ENCODE results near the gene ST8SIA4.

ST8SIA4 gene

DNA sequence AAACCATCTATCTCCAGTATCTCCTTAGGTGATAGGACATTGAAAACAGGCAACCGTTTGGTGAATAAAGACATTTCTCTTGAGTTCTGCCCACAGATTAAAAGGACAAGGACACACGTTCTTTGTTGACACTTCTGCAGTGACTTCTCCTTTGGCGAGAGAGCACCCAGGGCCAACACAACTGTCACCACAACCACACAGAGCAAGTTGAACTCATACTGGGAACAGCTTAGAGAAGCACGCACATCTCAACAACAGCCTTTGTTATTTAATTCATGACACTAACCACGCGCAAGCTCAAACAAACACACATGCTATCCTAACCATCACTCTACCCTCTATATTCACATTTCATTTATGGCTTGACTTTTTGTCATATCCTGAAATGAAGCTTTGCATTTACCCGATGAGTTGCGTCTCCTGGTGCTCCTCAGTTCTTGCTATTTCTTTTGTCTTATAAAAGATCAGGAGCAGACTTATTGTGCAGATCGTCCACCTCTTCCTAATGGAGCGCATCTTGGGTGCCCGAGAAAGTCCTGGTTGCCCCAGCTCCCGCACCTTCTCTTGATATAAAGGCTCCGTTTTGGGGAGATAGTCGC is 543 bp downstream of the ST8SIA4 start:
- peak overlapping the region; percentile 77 for H3K4me2 ChIP-seq (ENCODE audit: low read length)
- H3K27ac ChIP-seq (ENCODE audit: low read depth, low read length): peak overlapping the region; percentile 82
- peaks cover 70% of the 10 kb centered on the region for H3K4me1 ChIP-seq (ENCODE audit: control insufficient read depth, low read length)
- no peaks in the 10 kb centered on the region for H3K9me3 ChIP-seq (ENCODE audit: control insufficient read depth, insufficient read depth, low read length)
- H3F3A ChIP-seq (ENCODE audit: control insufficient read depth, insufficient read depth): peaks cover 21% of the 10 kb centered on the region
- H3K4me3 ChIP-seq (ENCODE audit: low read length): peak overlapping the region; percentile 89
- H3K27me3 ChIP-seq (ENCODE audit: control insufficient read depth, low read length): peaks cover 4% of the 10 kb centered on the region; the same call in 1 of the 2 replicates
- no peaks in the 10 kb centered on the region for H3K9me2 ChIP-seq (replicated peaks; ENCODE audit: control insufficient read depth, low read length)
- H4K20me1 ChIP-seq (ENCODE audit: control insufficient read depth, insufficient read depth, low read depth, low read length): no peaks in the 10 kb centered on the region
- TF ChIP-seq, protein P1, sequence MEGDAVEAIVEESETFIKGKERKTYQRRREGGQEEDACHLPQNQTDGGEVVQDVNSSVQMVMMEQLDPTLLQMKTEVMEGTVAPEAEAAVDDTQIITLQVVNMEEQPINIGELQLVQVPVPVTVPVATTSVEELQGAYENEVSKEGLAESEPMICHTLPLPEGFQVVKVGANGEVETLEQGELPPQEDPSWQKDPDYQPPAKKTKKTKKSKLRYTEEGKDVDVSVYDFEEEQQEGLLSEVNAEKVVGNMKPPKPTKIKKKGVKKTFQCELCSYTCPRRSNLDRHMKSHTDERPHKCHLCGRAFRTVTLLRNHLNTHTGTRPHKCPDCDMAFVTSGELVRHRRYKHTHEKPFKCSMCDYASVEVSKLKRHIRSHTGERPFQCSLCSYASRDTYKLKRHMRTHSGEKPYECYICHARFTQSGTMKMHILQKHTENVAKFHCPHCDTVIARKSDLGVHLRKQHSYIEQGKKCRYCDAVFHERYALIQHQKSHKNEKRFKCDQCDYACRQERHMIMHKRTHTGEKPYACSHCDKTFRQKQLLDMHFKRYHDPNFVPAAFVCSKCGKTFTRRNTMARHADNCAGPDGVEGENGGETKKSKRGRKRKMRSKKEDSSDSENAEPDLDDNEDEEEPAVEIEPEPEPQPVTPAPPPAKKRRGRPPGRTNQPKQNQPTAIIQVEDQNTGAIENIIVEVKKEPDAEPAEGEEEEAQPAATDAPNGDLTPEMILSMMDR (IDR thresholded peaks at IDR 0.05; ENCODE audit: low read depth, low read length, poor library complexity, severe bottlenecking): peak; percentile 6
- TF ChIP-seq EZH2phosphoT487 (IDR thresholded peaks at IDR 0.05; ENCODE audit: borderline replicate concordance, low read length): no peak
- H3K79me2 ChIP-seq (ENCODE audit: control insufficient read depth, low read length): peaks cover 41% of the 10 kb centered on the region
- H3K36me3 ChIP-seq (ENCODE audit: control insufficient read depth, low read length): peaks cover 24% of the 10 kb centered on the region

DNA sequence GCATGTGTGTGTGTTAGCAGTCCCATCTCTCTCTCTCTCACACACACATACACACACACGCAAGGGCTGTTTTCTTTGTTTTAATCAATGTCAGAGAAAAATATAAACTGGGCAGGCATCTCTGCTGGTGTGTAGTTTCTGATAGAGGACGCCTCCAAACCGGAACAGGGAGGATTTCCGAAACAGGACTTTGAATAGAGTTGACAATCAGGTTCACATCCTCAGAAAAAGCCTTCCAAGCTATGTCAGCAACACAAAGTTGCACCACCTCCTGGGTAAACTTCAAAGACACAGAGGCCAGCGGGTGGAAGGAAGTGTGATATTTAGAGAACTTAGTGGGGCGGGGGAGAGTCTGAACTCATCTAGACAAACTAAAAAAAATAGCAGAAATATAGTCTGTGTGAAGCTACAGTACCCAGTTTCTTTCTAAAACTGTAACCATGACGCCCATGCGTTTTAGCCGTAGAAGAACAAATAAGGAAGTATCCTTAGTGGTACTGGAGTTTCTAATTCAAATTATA is 1.2 kb downstream of the ST8SIA4 start:
- TF ChIP-seq EZH2phosphoT487 (IDR thresholded peaks at IDR 0.05; ENCODE audit: borderline replicate concordance, low read length): no peak
- TF ChIP-seq, protein P1 (IDR thresholded peaks at IDR 0.05; ENCODE audit: low read depth, low read length, poor library complexity, severe bottlenecking): peak; percentile 33
- Histone ChIP-seq H3K4me3 (ENCODE audit: low read length) (peak overlapping the region; percentile 89), H4K20me1 (ENCODE audit: control insufficient read depth, insufficient read depth, low read depth, low read length) (no peaks in the 10 kb centered on the region), H3K27ac (ENCODE audit: low read depth, low read length) (peak overlapping the region; percentile 82), H3K9me2 (replicated peaks; ENCODE audit: control insufficient read depth, low read length) (no peaks in the 10 kb centered on the region), H3F3A (ENCODE audit: control insufficient read depth, insufficient read depth) (peaks cover 24% of the 10 kb centered on the region), H3K4me1 (ENCODE audit: control insufficient read depth, low read length) (peaks cover 72% of the 10 kb centered on the region), H3K4me2 (ENCODE audit: low read length) (peak overlapping the region; percentile 77), H3K27me3 (ENCODE audit: control insufficient read depth, low read length) (peaks cover 4% of the 10 kb centered on the region; the same call in 1 of the 2 replicates), H3K79me2 (ENCODE audit: control insufficient read depth, low read length) (peaks cover 48% of the 10 kb centered on the region), H3K9me3 (ENCODE audit: control insufficient read depth, insufficient read depth, low read length) (no peaks in the 10 kb centered on the region), H3K36me3 (ENCODE audit: control insufficient read depth, low read length) (peaks cover 26% of the 10 kb centered on the region)

DNA sequence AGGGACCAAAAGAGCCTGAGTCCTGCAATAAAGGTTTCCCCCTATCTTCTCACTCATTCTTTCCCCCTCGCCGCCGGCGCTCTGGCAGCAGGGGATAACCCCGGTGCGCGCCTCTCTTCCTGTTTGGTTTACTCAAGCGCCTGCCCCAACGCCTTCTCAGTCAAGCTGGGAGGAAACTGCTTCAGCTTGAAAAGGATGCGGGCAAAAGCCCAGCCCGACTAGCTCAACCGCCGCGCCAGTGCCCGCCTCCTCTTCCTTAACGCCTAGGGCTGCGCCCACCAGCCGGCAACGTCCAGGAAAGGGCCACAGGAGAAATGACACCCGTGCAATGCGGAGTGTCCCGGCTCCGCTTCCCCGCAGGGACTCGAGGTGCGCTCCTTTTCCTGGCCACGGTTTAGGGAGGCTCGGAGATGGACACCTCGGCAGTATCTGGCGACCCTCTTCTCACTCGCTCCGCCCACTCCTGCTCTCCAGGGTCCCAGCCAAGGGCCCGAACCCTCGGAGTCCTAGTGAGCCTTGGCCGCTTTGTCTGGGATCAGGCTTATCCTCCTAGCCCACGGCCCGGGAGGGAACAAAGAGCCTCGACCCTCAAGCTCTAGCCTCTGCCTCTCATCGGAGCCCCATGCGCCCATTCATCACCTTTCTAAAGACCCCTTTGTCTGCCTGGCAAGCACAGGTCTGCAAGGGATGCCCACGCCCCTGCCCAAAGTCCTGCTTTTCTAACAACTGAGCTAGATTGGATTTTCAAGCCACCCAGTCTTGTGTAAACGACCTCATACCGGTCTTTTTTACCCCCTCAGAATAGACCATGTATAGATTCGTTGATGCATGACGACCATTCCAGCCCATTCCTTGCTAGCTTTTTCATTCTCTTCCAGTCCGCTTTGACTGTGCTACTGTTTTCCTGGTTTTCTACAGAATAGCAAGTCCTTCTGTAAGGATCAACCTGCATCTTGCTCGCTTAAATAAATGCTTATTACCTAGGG is 2.0 kb downstream of the ST8SIA4 start:
- Histone ChIP-seq H3K4me3 (ENCODE audit: low read length) (peak overlapping the region; percentile 89), H3K4me1 (ENCODE audit: control insufficient read depth, low read length) (peaks cover 73% of the 10 kb centered on the region), H3K9me3 (ENCODE audit: control insufficient read depth, insufficient read depth, low read length) (no peaks in the 10 kb centered on the region; the same call in 1 of the 2 replicates), H3K36me3 (ENCODE audit: control insufficient read depth, low read length) (peaks cover 34% of the 10 kb centered on the region), H3K27me3 (ENCODE audit: control insufficient read depth, low read length) (peaks cover 4% of the 10 kb centered on the region; the same call in 1 of the 2 replicates), H3F3A (ENCODE audit: control insufficient read depth, insufficient read depth) (peaks cover 24% of the 10 kb centered on the region), H3K9me2 (replicated peaks; ENCODE audit: control insufficient read depth, low read length) (no peaks in the 10 kb centered on the region), H3K4me2 (ENCODE audit: low read length) (peak overlapping the region; percentile 77), H4K20me1 (ENCODE audit: control insufficient read depth, insufficient read depth, low read depth, low read length) (no peaks in the 10 kb centered on the region), H3K27ac (ENCODE audit: low read depth, low read length) (peak overlapping the region; percentile 82), H3K79me2 (ENCODE audit: control insufficient read depth, low read length) (peaks cover 56% of the 10 kb centered on the region)
- TF ChIP-seq, protein P1 (IDR thresholded peaks at IDR 0.05; ENCODE audit: low read depth, low read length, poor library complexity, severe bottlenecking): no peak
- no peak for TF ChIP-seq EZH2phosphoT487 (IDR thresholded peaks at IDR 0.05; ENCODE audit: borderline replicate concordance, low read length)

Data from DOHH2 (cell line).